ENCODE data around the gene FADS2. TPM values are rescaled to one million over a fixed set of nuclear protein-coding genes. Genes with fewer than 3 reads are reported as not detected.

FADS2 gene
- polyA plus RNA-seq, 2 of the 4 experiments (the other 2 are of a cell fraction): 215 to 391 TPM

DNA sequence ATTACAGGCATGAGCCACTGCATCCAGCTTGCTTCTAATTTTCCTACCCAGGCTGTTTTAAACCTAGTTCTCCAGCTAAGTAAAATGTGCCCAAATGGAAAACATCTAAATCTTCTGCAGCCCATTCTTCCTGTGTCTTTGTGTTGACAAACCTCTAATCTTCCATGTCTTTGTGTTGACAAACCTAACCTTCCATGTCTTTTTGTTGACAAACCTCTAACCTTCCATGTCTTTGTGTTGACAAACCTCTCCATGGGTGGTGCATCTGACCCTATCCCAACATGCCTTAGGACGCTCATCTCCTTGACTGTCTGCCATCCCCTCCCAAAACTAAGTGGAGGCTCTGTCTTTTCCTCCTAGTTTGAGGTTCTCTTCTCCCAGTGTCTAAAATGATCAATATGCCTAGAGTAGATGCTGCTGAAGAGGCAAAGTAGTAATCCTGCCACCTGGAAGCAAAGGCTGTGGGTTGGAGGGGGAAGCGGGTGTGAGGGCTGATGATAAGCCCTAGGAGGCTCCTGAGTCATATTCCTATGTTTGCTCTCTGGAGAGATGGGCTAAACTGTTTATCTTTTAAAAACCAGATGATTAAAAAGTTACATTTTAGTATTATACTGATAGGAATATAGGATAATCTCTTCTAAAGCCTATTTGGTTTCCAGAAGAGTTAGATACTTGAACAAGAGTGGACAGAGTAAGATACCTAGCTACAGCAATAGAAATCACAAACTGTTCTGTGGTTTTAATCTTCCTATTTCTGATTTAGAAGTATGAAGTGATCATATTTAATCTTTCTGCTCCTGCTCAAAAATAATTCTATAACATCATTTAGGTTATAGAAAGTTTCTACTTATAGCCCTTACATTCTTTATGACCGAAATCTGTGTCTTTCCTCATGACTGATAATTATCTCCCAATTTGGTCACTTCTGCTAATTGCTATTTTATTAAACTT is 27.5 kb upstream of the FADS2 start:
- no peak for FAIRE-seq
- TF ChIP-seq, protein P1, sequence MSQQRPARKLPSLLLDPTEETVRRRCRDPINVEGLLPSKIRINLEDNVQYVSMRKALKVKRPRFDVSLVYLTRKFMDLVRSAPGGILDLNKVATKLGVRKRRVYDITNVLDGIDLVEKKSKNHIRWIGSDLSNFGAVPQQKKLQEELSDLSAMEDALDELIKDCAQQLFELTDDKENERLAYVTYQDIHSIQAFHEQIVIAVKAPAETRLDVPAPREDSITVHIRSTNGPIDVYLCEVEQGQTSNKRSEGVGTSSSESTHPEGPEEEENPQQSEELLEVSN (IDR thresholded peaks at IDR 0.05; ENCODE audit: borderline replicate concordance, low read depth): no peak
- TF ChIP-seq ATOH8 (CRISPR knock-in tag; IDR thresholded peaks at IDR 0.05; ENCODE audit: low read depth) (no peak), EHF (CRISPR knock-in tag; IDR thresholded peaks at IDR 0.05) (no peak), HEYL (CRISPR knock-in tag; IDR thresholded peaks at IDR 0.05) (no peak)
- CTCF ChIA-PET: interaction anchor here (0.8 to 8.5 kb wide), 11 partner anchors 9 to 308 kb away, joined by 3 to 121 read pairs (median 28); partner anchors contain the start of genes FADS1 and FADS2
- H3K9me3 ChIP-seq: no peaks in the 10 kb centered on the region
- peak; percentile 20 to 35; a peak in 1 of 6 replicates for ATAC-seq
- no peak overlapping the region for H3K4me3 ChIP-seq
- 62% methylated on average over 3 of the region's 3 CpGs for WGBS (ENCODE audit: missing lambda C conversion rate)
- H3K27ac ChIP-seq: no peak overlapping the region
- POLR2A ChIA-PET: interaction anchor here (2.0 to 3.6 kb wide), 2 partner anchors 15 kb away, joined by 9 to 43 read pairs; partner anchors contain the start of gene FADS1
- H3K4me2 ChIP-seq: peak overlapping the region; percentile 11; the same call in 2 of the 3 replicates
- H3K4me1 ChIP-seq: peaks cover 36% of the 10 kb centered on the region
- no peak for DNase-seq (ENCODE audit: low read depth in 1 of 2, low spot score in 1 of 2)

- FAIRE-seq: no peak
- TF ChIP-seq FOXS1 (CRISPR knock-in tag; IDR thresholded peaks at IDR 0.05) (no peak), HDAC2 (IDR thresholded peaks at IDR 0.05) (no peak), CBX8 (IDR thresholded peaks at IDR 0.05) (no peak), MAFK (IDR thresholded peaks at IDR 0.05; ENCODE audit: partially characterized antibody) (no peak), SMC3 (IDR thresholded peaks at IDR 0.05) (no peak), CEBPB (IDR thresholded peaks at IDR 0.05) (no peak), HOXB13 (CRISPR knock-in tag; IDR thresholded peaks at IDR 0.05; ENCODE audit: low read depth) (no peak), EP300 (IDR thresholded peaks at IDR 0.05) (no peak), RAD21 (conservative IDR thresholded peaks at IDR 0.05 in 1 of 2, IDR thresholded peaks at IDR 0.05 in 1 of 2) (no peak), ZSCAN20 (CRISPR knock-in tag; IDR thresholded peaks at IDR 0.05) (no peak)
- Histone ChIP-seq H3K9me3 (no peaks in the 10 kb centered on the region), H3K27ac (0 out of 6 replicates have a peak overlapping the region, but pooled peaks of 1 of the 2 experiments have one; percentile 27), H3K4me3 (no peak overlapping the region), H3K4me1 (peaks cover 32% of the 10 kb centered on the region), H3K4me2 (no peak overlapping the region)
- no peak for DNase-seq (ENCODE audit: low read depth in 1 of 2, low spot score in 1 of 2)
- ATAC-seq: no peak
- ChIA-PET CTCF (interaction anchor here (1.5 to 7.6 kb wide), 6 partner anchors 13 to 306 kb away, joined by 4 to 95 read pairs (median 13); partner anchors contain the start of gene FADS1), POLR2A (no interaction called here)
- 89% methylated on average over 6 of the region's 6 CpGs for WGBS (ENCODE audit: missing lambda C conversion rate)
Observed at GRCh38 chr11:61802605-61803004, 25.5 kb upstream of the FADS2 start.

- no peak for FAIRE-seq
- POLR2A ChIA-PET: interaction anchor here (1.7 kb wide), 1 partner anchor 11 kb away, joined by 8 read pairs; no protein-coding TSS in a partner anchor
- CTCF ChIA-PET: interaction anchor here (0.6 to 2.7 kb wide), 9 partner anchors 10 to 304 kb away, joined by 3 to 10 read pairs (median 4); partner anchors contain the start of gene FADS1
Observed at GRCh38 chr11:61803889-61804647, 24.0 kb upstream of the FADS2 start.

More at GRCh38 chr11:61803889-61804647, 24.0 kb upstream of the FADS2 start:
- no peak for DNase-seq (ENCODE audit: low read depth in 1 of 2, low spot score in 1 of 2)
- 93% methylated on average over 3 of the region's 3 CpGs for WGBS (ENCODE audit: missing lambda C conversion rate)
- no peak overlapping the region for H3K27ac ChIP-seq
- H3K4me3 ChIP-seq: no peak overlapping the region
- H3K4me2 ChIP-seq: no peak overlapping the region
- H3K4me1 ChIP-seq: peaks cover 32% of the 10 kb centered on the region
- TF ChIP-seq EP300 (IDR thresholded peaks at IDR 0.05) (no peak), RCOR1 (IDR thresholded peaks at IDR 0.05; ENCODE audit: low read depth, low read length) (no peak), JUNB (IDR thresholded peaks at IDR 0.05) (no peak), EHMT2 (IDR thresholded peaks at IDR 0.05; ENCODE audit: low read depth) (no peak), CEBPB (IDR thresholded peaks at IDR 0.05) (no peak), HEYL (CRISPR knock-in tag; IDR thresholded peaks at IDR 0.05) (no peak), RNF2 (IDR thresholded peaks at IDR 0.05; ENCODE audit: borderline replicate concordance, low read depth) (no peak), HOXB13 (CRISPR knock-in tag; IDR thresholded peaks at IDR 0.05; ENCODE audit: low read depth) (no peak), HOXA7 (CRISPR knock-in tag; IDR thresholded peaks at IDR 0.05) (no peak), NFE2L2 (conservative IDR thresholded peaks at IDR 0.05; ENCODE audit: low read length) (no peak), HDAC2 (IDR thresholded peaks at IDR 0.05) (no peak), CBX8 (IDR thresholded peaks at IDR 0.05) (no peak), POLR2AphosphoS2 (conservative IDR thresholded peaks at IDR 0.05; ENCODE audit: low read length) (no peak), ZFP36 (IDR thresholded peaks at IDR 0.05; ENCODE audit: borderline replicate concordance, partially characterized antibody) (no peak)
- TF ChIP-seq, protein P2, sequence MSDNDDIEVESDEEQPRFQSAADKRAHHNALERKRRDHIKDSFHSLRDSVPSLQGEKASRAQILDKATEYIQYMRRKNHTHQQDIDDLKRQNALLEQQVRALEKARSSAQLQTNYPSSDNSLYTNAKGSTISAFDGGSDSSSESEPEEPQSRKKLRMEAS (IDR thresholded peaks at IDR 0.05): no peak
- no peaks in the 10 kb centered on the region for H3K9me3 ChIP-seq
- ATAC-seq: no peak

All from A549 (cell line).